ENCODE results near the gene SLC25A13. TPM values are rescaled to one million over a fixed set of nuclear protein-coding genes. Genes with fewer than 3 reads are reported as not detected.

The SLC25A13 gene
- polyA plus RNA-seq, 6 donors from 2014 or later: 11.0 to 20.6 (median 14.3) TPM

DNA sequence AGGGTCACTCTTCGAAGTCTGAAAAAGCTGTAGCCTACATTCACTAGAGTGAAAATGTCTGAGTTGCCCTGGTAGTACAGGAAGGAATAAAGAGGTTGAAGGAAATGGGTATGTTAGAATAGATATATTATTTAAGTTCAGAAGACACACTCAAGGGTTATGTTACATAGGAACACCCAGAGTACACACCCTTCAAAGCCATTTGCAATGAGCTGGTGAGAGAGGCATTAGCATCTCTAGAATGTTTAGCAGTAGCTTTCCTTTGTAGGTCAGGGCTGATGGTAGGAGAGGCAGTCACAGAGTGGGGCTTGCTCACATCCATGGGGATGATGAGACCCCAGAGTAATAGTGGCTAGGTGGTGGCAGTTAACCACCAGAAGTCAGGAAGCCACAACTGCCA lies 221.2 kb downstream of the SLC25A13 start:
- H3K4me3 Mint-ChIP-seq: no peak overlapping the region
- DNase-seq: no peak
- peaks cover 0 to 13% (median 0%) of the 10 kb centered on the region in 3 donors for H3K27me3 Mint-ChIP-seq
- H3K4me1 Mint-ChIP-seq: no peaks in the 10 kb centered on the region
- no peaks in the 10 kb centered on the region for H3K36me3 Mint-ChIP-seq
- H3K27ac Mint-ChIP-seq: no peak overlapping the region
- H3K9me3 Mint-ChIP-seq: peaks cover 0 to 7% (median 4%) of the 10 kb centered on the region in 7 donors
- no peak for ATAC-seq (ENCODE audit: low read depth in 2 of 2)

DNA sequence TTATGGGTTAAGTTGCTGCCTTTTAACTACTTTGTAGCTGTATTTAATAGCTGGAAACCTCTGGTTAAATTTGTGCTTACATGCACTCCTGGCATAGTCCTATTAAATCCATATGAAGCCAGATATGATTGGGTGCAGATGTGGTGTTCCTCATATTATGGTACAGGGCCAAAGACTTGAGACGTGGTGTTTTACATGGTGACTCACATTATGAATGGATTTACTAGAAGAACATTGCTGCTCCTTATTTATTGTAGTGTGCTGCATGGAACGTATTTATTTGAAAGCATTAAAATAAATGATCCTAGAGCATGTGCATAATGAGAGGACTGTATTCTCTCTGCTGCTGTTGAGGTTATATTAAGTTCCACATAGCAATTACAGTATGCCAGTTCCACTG lies 224.1 kb downstream of the SLC25A13 start:
- H3K27me3 Mint-ChIP-seq: peaks cover 0 to 8% (median 8%) of the 10 kb centered on the region in 3 donors
- no peak for DNase-seq
- H3K4me3 Mint-ChIP-seq: no peak overlapping the region
- no peaks in the 10 kb centered on the region for H3K36me3 Mint-ChIP-seq
- H3K4me1 Mint-ChIP-seq: no peaks in the 10 kb centered on the region
- no peak for ATAC-seq (ENCODE audit: low read depth in 2 of 2)
- peaks cover 0 to 7% (median 4%) of the 10 kb centered on the region in 7 donors for H3K9me3 Mint-ChIP-seq
- H3K27ac Mint-ChIP-seq: no peak overlapping the region

DNA sequence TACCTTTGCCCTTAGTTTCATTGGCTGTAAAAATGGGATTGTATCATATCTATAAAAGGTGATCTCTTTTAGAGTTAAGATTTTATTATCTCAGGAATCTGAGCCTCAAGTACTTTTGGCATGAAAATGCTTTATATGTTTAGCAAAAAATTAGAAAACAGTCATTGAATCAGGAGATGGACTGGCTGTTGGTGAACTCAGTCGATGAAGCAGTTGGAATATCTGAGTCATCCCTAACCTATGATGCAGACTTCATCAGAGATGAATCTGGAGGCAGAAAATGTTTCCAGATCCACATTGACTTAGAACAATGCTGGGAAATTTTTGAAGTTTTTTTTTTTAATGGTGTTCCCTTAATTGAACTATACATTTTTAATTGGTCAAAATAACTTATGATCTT lies 228.5 kb downstream of the SLC25A13 start:
- Mint-ChIP-seq H3K4me3 (no peak overlapping the region), H3K4me1 (no peaks in the 10 kb centered on the region), H3K27me3 (peaks cover 6 to 15% (median 10%) of the 10 kb centered on the region in 3 donors), H3K27ac (no peak overlapping the region), H3K36me3 (no peaks in the 10 kb centered on the region), H3K9me3 (no peaks in the 10 kb centered on the region)
- DNase-seq: no peak
- no peak for ATAC-seq (ENCODE audit: low read depth in 2 of 2)

DNA sequence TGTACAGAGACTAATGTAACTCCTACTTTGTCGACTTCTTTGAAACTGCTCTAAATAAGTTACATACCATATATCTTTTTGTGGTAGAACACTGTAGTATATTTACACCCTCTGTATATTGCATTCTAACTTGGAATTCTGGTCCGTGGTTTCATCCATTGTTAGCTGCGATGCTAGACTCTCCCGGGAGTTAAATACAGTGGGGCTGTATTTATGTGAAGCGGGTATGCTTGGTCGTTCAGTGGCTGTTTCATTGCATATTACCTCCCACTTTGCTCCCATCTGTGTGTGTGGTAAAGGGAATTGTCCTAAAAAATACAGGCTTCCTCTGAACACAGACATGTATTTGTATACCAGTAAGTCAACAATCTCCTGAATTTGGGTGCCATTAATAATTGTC lies 231.1 kb downstream of the SLC25A13 start:
- H3K9me3 Mint-ChIP-seq: no peaks in the 10 kb centered on the region
- no peaks in the 10 kb centered on the region for H3K36me3 Mint-ChIP-seq
- no peak overlapping the region for H3K4me3 Mint-ChIP-seq
- peaks cover 10 to 15% (median 11%) of the 10 kb centered on the region in 3 donors for H3K27me3 Mint-ChIP-seq
- DNase-seq (no peak), ATAC-seq (ENCODE audit: low read depth in 2 of 2) (no peak)
- no peaks in the 10 kb centered on the region for H3K4me1 Mint-ChIP-seq
- no peak overlapping the region for H3K27ac Mint-ChIP-seq

DNA sequence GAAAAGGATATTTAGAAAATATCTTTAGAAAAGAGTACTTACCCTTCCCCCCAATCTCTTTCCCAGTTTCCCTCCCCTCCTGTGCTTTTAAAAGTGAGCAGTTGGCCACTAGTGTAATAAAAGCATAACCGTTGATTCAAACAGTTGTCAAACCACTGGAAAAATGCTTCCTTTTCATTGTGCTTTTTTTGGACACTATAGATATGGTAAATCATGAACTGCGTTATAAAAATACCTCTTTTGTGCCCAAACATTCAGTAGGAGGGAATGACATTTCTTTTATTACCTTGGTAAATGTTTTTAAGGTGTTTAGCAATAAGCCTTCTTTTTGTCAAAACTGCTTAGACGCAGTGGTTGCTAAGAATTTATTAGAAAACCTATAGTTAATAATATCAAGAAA lies 232.4 kb downstream of the SLC25A13 start:
- no peak overlapping the region for H3K4me3 Mint-ChIP-seq

DNA sequence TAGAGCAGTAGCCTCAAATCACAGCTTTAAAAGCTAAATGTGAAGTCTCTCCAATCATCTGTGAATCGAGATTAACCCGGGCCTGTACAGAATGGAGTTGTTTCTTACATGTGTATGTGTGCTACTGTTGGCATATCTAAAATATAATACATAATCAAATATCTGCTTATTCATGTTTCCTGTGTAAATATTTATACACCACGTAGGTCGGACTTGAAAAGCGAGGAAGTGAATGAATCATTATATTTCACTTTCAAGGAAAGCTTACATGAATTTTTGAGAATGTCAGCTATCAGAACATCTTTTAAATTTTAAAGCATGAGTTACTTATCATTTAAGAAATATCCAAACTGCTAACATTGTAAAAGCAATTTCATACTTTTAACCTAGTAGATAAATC lies 233.3 kb downstream of the SLC25A13 start:
- Mint-ChIP-seq H3K4me1 (no peaks in the 10 kb centered on the region), H3K36me3 (no peaks in the 10 kb centered on the region), H3K27ac (no peak overlapping the region), H3K27me3 (peaks cover 7 to 12% (median 11%) of the 10 kb centered on the region in 3 donors), H3K9me3 (no peaks in the 10 kb centered on the region), H3K4me3 (no peak overlapping the region)
- ATAC-seq (ENCODE audit: low read depth in 2 of 2) (no peak), DNase-seq (no peak)

More for the DNA sequence above, 232.4 kb downstream of the SLC25A13 start:
- H3K27ac Mint-ChIP-seq: no peak overlapping the region
- H3K4me1 Mint-ChIP-seq: no peaks in the 10 kb centered on the region
- H3K36me3 Mint-ChIP-seq: no peaks in the 10 kb centered on the region
- no peak for DNase-seq
- no peak for ATAC-seq (ENCODE audit: low read depth in 2 of 2)
- H3K9me3 Mint-ChIP-seq: no peaks in the 10 kb centered on the region
- peaks cover 11 to 14% (median 13%) of the 10 kb centered on the region in 3 donors for H3K27me3 Mint-ChIP-seq

DNA sequence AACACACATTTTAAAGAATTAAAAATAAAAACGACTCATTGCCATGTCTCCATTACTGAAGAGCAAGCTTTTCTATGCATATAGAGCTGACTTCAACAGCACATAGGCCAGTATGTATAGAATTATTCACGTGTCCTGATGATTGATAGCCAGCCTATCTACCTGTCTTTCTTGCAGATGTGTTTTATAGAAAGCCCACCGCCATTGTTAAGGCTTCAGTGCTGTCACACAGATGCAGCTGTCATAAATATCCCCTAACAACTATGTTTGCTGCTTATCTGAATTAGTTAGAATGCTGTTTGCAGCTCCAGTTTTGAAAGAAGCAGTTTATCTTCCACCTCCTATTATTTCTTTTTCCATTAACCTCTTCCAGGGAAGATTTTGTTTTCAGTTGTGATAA lies 235.9 kb downstream of the SLC25A13 start:
- H3K27me3 Mint-ChIP-seq: peaks cover 5 to 11% (median 11%) of the 10 kb centered on the region in 3 donors
- no peak overlapping the region for H3K27ac Mint-ChIP-seq
- ATAC-seq (ENCODE audit: low read depth in 2 of 2): no peak
- no peaks in the 10 kb centered on the region for H3K36me3 Mint-ChIP-seq
- no peaks in the 10 kb centered on the region for H3K4me1 Mint-ChIP-seq
- no peak for DNase-seq
- H3K4me3 Mint-ChIP-seq: no peak overlapping the region
- H3K9me3 Mint-ChIP-seq: no peaks in the 10 kb centered on the region

DNA sequence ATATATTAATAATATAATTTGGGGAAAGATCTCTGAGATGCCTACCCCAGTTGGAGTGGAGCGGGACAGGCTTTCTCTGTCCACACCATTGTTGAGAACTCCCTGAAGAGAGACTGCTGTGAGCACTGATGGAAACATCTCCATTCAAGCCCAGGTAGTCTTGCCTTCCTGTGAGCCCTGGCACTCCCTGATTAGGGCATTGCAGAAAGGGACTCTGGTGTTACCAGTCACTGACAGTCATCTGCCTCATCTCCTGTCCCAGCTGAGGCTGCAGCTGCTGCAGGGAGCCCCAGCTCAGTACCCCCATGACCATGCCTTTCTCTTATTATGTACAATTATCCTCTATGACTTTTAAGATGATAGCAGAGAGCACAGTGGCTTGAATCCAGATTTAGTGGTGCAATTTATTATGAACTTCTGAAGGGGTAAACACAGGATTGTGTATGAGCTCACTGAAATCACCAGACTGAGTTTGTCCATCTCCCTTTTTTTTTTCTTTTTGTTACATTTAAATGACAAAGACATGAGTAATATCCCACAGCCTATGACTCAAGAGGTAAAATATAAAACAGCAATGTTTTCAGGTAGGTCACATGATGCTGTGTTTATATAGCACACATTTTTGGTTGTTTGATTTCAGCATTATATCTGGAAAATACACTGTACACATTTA lies 236.9 kb downstream of the SLC25A13 start:
- ATAC-seq (ENCODE audit: low read depth in 2 of 2) (no peak), DNase-seq (no peak)
- Mint-ChIP-seq H3K36me3 (no peaks in the 10 kb centered on the region), H3K4me3 (no peak overlapping the region), H3K9me3 (peaks cover 0 to 2% (median 0%) of the 10 kb centered on the region in 7 donors), H3K27me3 (peaks cover 4 to 14% (median 11%) of the 10 kb centered on the region in 3 donors), H3K27ac (no peak overlapping the region), H3K4me1 (no peaks in the 10 kb centered on the region)

DNA sequence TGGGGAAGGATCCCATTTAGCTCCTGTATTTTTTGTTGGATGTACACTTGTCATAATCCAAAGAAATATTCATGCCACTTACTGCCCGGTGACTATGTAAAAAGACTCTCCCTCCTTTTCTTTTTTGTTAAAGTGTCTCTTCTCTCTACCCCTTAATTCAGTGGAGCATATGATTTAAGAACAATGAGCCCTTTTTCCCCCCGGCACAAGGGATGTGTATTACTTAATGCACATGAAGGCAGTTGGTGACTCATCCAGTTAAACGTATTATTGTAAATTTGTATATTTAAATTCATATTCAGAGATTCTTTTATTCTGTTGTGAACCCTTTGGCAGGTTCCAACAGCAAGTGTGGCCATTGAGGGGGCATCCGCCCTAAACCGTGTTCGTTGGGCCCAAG lies 241.9 kb downstream of the SLC25A13 start:
- Mint-ChIP-seq H3K4me1 (peaks cover 7 to 10% (median 9%) of the 10 kb centered on the region in 3 donors), H3K27me3 (peaks cover 25 to 34% (median 30%) of the 10 kb centered on the region in 3 donors), H3K36me3 (no peaks in the 10 kb centered on the region), H3K9me3 (peaks cover 0 to 2% (median 0%) of the 10 kb centered on the region in 7 donors), H3K27ac (no peak overlapping the region), H3K4me3 (no peak overlapping the region)
- ATAC-seq (ENCODE audit: low read depth in 2 of 2): no peak
- DNase-seq: no peak

DNA sequence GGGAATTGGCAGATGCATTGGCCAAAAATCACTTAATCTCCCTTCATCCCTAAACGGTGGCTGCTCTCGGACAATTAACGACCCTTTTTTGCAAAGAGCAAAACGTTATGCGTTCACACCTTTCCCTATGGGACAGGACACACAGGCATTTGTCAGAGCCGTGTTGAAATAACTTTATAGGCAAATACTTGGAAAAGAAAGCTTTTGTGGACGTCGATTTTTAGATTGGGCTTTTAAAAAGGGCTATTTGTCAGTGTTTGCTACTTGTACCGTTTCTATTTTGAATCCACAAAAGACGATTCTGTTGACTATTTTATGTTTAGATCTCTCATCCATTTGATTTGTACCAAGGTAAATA lies 245.6 kb downstream of the SLC25A13 start:
- peak overlapping the region; percentile 65 to 91 (median 86) for H3K4me3 Mint-ChIP-seq
- H3K27ac Mint-ChIP-seq: no peak overlapping the region

DNA sequence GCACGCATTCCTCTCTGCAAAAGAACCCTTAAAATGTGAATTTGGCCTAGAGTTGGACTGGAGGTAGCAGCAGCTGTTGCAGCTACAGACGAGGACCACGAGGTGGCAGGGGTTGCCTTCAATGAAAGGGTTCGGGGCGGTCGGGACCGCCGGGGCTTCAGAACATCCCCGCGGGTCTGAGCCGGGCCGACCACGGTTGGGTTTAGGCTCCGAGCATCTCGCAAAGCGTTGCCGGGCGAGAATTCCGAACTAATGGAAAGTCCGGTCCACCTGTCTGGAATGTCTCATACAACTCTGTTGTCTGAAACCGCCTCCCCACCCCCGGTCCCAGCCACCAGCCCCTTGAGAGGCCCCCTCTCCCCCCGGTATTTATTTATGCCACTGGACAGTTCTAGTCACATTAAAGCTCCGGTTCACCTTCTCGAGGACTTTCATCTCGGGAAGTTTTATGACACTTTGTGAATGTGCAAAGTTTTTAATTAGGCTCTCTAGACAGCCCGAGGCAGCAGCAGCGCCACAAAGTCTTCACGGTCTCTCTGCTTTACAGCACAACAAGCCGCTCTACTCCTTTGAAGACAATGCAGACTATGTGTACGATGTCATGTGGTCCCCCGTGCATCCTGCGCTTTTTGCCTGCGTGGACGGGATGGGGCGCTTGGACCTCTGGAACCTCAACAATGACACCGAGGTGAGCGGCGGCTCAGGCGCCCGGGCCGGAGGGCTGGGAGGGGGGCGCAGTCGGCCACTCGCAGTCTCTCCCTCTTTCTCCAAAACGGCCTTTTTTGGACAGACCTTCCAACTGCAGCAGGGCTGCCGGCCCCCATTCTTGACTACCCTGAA lies 246.2 kb downstream of the SLC25A13 start:
- Mint-ChIP-seq H3K36me3 (no peaks in the 10 kb centered on the region), H3K27me3 (peaks cover 30 to 39% (median 32%) of the 10 kb centered on the region in 3 donors), H3K9me3 (peaks cover 0 to 2% (median 0%) of the 10 kb centered on the region in 7 donors), H3K27ac (no peak overlapping the region), H3K4me3 (peak overlapping the region; percentile 65 to 91 (median 86)), H3K4me1 (peaks cover 7 to 10% (median 9%) of the 10 kb centered on the region in 3 donors)
- DNase-seq (peak; percentile 42), ATAC-seq (ENCODE audit: low read depth in 2 of 2) (peak; percentile 84)

More for the DNA sequence above, 245.6 kb downstream of the SLC25A13 start:
- Mint-ChIP-seq H3K36me3 (no peaks in the 10 kb centered on the region), H3K9me3 (peaks cover 0 to 2% (median 0%) of the 10 kb centered on the region in 7 donors), H3K4me1 (peaks cover 7 to 10% (median 9%) of the 10 kb centered on the region in 3 donors), H3K27me3 (peaks cover 29 to 36% (median 30%) of the 10 kb centered on the region in 3 donors)
- ATAC-seq (ENCODE audit: low read depth in 2 of 2): no peak
- no peak for DNase-seq

DNA sequence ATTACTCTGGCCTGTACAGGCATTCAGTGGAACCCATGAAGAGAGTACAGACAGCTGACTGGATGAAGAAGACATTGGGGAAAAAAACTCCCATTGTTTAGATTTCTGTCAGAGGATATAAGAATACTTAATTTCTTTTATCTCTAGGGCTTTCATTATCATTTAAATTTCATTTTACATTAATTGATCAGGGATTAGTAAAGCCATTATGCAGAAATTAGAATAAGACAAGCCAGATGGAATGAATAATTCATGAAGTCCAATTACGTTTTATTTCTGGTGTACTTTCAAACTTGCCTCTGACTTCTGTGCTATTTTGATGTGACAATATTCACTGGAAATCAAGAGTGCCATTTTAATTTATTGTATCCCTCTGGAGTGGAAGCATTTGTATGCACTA lies 247.0 kb downstream of the SLC25A13 start:
- Mint-ChIP-seq H3K4me3 (peak overlapping the region in 4 of 8 donors; percentile 13 to 91 (median 86)), H3K36me3 (no peaks in the 10 kb centered on the region), H3K9me3 (no peaks in the 10 kb centered on the region), H3K4me1 (peaks cover 7 to 10% (median 9%) of the 10 kb centered on the region in 3 donors), H3K27ac (no peak overlapping the region), H3K27me3 (peaks cover 26 to 34% (median 31%) of the 10 kb centered on the region in 3 donors)
- ATAC-seq (ENCODE audit: low read depth in 2 of 2) (no peak), DNase-seq (no peak)
